Measurements from ENCODE around the gene CAPN8. TPM values are rescaled to one million over a fixed set of nuclear protein-coding genes. Genes with fewer than 3 reads are reported as not detected.

CAPN8 gene
- total and polyA plus RNA-seq, 2 donors (not counting 1 experiment from before 2014, with no cell fraction given): 0.37 to 0.52 TPM

DNA sequence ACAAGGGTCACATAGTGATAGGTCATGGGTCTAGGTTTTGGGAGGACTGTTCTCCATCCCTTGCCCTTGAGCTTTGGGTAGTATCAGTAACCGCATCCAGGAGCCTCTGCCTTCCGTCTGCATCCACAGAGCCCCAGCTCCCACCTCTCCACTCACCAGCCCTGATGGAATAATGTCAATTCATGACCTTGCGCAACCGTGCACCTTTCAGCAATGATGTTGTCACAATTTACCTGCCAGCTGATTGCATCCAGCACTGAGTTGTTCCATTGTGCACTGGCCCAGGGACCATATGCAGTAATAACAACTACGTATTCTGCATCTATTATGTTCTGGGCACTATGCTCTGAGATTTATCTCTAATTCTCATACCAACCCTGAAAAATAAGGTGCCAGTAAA, 1.4 kb downstream of the CAPN8 start:
- H3K27me3 Mint-ChIP-seq: peaks cover 40% of the 10 kb centered on the region
- Histone ChIP-seq H3K9me3 (ENCODE audit: control extremely low read depth in 1 of 3, control insufficient read depth in 2 of 3, insufficient read depth in 1 of 3, low read length in 2 of 3) (no peaks in the 10 kb centered on the region), H3K4me3 (ENCODE audit: control extremely low read depth in 1 of 5, extremely low read depth in 1 of 5, insufficient read depth in 1 of 5, low read depth in 2 of 5, low read length in 4 of 5) (no peak overlapping the region), H3K27ac (ENCODE audit: low read length in 2 of 2) (no peak overlapping the region), H3K9ac (ENCODE audit: low read length) (no peak overlapping the region), H3K36me3 (replicated peaks in 1 of 2; ENCODE audit: control extremely low read depth in 1 of 2, control insufficient read depth in 1 of 2, extremely low read depth in 1 of 2, insufficient read depth in 2 of 2, low read length in 1 of 2) (no peaks in the 10 kb centered on the region), H3K79me2 (ENCODE audit: control insufficient read depth, insufficient read depth, low read length) (no peaks in the 10 kb centered on the region), H3K4me1 (ENCODE audit: control insufficient read depth in 2 of 2, insufficient read depth in 2 of 2, low read length in 2 of 2) (no peaks in the 10 kb centered on the region), H3K4me2 (replicated peaks; ENCODE audit: low read depth, low read length, poor library complexity, severe bottlenecking) (no peak overlapping the region), H4K20me1 (ENCODE audit: control insufficient read depth, insufficient read depth, low read length, poor library complexity, severe bottlenecking) (no peaks in the 10 kb centered on the region), H3K27me3 (replicated peaks in 1 of 4; ENCODE audit: control extremely low read depth in 1 of 4, control insufficient read depth in 3 of 4, insufficient read depth in 4 of 4, low read length in 3 of 4) (peaks cover 0 to 6% (median 3%) of the 10 kb centered on the region in 4 experiments), H2AFZ (ENCODE audit: insufficient read depth, low read depth, low read length, poor library complexity, severe bottlenecking) (no peak overlapping the region)
- no peaks in the 10 kb centered on the region for H3K9me3 Mint-ChIP-seq (ENCODE audit: insufficient read depth)
- CTCF ChIA-PET: no interaction called here
- no peak for DNase-seq
- intact Hi-C loops (cut with micrococcal nuclease): no loop called here
- TF ChIP-seq, protein P1, sequence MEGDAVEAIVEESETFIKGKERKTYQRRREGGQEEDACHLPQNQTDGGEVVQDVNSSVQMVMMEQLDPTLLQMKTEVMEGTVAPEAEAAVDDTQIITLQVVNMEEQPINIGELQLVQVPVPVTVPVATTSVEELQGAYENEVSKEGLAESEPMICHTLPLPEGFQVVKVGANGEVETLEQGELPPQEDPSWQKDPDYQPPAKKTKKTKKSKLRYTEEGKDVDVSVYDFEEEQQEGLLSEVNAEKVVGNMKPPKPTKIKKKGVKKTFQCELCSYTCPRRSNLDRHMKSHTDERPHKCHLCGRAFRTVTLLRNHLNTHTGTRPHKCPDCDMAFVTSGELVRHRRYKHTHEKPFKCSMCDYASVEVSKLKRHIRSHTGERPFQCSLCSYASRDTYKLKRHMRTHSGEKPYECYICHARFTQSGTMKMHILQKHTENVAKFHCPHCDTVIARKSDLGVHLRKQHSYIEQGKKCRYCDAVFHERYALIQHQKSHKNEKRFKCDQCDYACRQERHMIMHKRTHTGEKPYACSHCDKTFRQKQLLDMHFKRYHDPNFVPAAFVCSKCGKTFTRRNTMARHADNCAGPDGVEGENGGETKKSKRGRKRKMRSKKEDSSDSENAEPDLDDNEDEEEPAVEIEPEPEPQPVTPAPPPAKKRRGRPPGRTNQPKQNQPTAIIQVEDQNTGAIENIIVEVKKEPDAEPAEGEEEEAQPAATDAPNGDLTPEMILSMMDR (IDR thresholded peaks at IDR 0.05): no peak
- TF ChIP-seq EZH2 (IDR thresholded peaks at IDR 0.05; ENCODE audit: borderline replicate concordance, insufficient read depth, low read depth, low read length, poor library complexity, severe bottlenecking): no peak
- peaks cover 3% of the 10 kb centered on the region for H3K4me1 Mint-ChIP-seq
- 78% methylated on average over 5 of the region's 5 CpGs for WGBS (ENCODE audit: insufficient coverage)
- H3K27ac Mint-ChIP-seq: no peak overlapping the region
- H3K4me3 Mint-ChIP-seq: no peak overlapping the region
- POLR2A ChIA-PET: no interaction called here
- ATAC-seq (ENCODE audit: low read depth): no peak

DNA sequence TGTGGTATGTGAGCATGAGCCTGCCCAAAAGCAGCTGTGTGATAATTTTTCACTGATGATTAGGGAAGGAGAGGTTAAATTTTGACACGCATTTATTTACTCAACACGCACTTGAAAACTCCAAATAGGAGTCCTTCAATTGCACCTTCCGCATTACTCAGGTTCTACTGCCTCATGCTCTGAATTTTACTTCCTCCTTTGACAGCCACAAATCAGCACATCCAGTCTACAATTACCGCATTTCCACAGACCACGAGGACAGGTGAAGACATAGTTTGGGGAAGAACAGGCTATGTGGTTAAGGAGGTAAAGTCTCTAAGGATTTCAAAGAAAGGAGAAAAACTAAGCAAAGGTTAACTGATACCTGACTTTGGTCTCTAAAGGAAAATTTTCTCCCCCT, 2.6 kb downstream of the CAPN8 start:
- TF ChIP-seq, protein P1 (IDR thresholded peaks at IDR 0.05): no peak
- no peaks in the 10 kb centered on the region for H3K4me1 ChIP-seq (ENCODE audit: control insufficient read depth in 2 of 2, insufficient read depth in 2 of 2, low read length in 2 of 2)
- H3K79me2 ChIP-seq (ENCODE audit: control insufficient read depth, insufficient read depth, low read length): no peaks in the 10 kb centered on the region
- no peak for DNase-seq
- H3K36me3 ChIP-seq (replicated peaks in 1 of 2; ENCODE audit: control extremely low read depth in 1 of 2, control insufficient read depth in 1 of 2, extremely low read depth in 1 of 2, insufficient read depth in 2 of 2, low read length in 1 of 2): no peaks in the 10 kb centered on the region
- Mint-ChIP-seq H3K27ac (no peak overlapping the region), H3K4me1 (peaks cover 3% of the 10 kb centered on the region), H3K9me3 (ENCODE audit: insufficient read depth) (no peaks in the 10 kb centered on the region), H3K27me3 (peaks cover 36% of the 10 kb centered on the region), H3K4me3 (no peak overlapping the region)
- no peak for ATAC-seq (ENCODE audit: low read depth)
- H3K4me2 ChIP-seq (replicated peaks; ENCODE audit: low read depth, low read length, poor library complexity, severe bottlenecking): no peak overlapping the region
- CTCF ChIA-PET: no interaction called here
- no peak overlapping the region for H2AFZ ChIP-seq (ENCODE audit: insufficient read depth, low read depth, low read length, poor library complexity, severe bottlenecking)
- H3K9ac ChIP-seq (ENCODE audit: low read length): no peak overlapping the region
- H3K27ac ChIP-seq (ENCODE audit: low read length in 2 of 2): no peak overlapping the region
- no CpG with 5 or more reads among the region's 5 CpGs for WGBS (ENCODE audit: insufficient coverage)
- H3K4me3 ChIP-seq (ENCODE audit: control extremely low read depth in 1 of 5, extremely low read depth in 1 of 5, insufficient read depth in 1 of 5, low read depth in 2 of 5, low read length in 4 of 5): no peak overlapping the region
- H4K20me1 ChIP-seq (ENCODE audit: control insufficient read depth, insufficient read depth, low read length, poor library complexity, severe bottlenecking): no peaks in the 10 kb centered on the region
- no peaks in the 10 kb centered on the region for H3K9me3 ChIP-seq (ENCODE audit: control extremely low read depth in 1 of 3, control insufficient read depth in 2 of 3, insufficient read depth in 1 of 3, low read length in 2 of 3)
- H3K27me3 ChIP-seq (replicated peaks in 1 of 4; ENCODE audit: control extremely low read depth in 1 of 4, control insufficient read depth in 3 of 4, insufficient read depth in 4 of 4, low read length in 3 of 4): peaks cover 0 to 6% (median 3%) of the 10 kb centered on the region in 4 experiments
- POLR2A ChIA-PET: no interaction called here
- intact Hi-C loops (cut with micrococcal nuclease): no loop called here

All from B cell (primary cell).